ENCODE results near the gene MCC.

MCC gene

GRCh38 chr5:113320273-113320780 lies 167.9 kb downstream of the MCC start:
- DNase-seq (ENCODE audit: low read depth in 2 of 2) = no peak

- no peak for DNase-seq (ENCODE audit: low read depth in 2 of 2)
Measured at GRCh38 chr5:113319256-113320053, 168.8 kb downstream of the MCC start.

- no peak for DNase-seq (ENCODE audit: low read depth in 2 of 2)
Measured at GRCh38 chr5:113317636-113318035, 170.6 kb downstream of the MCC start.

- DNase-seq (ENCODE audit: low read depth in 2 of 2) = no peak
Measured at GRCh38 chr5:113311301-113311700, 177.0 kb downstream of the MCC start.

- DNase-seq (ENCODE audit: low read depth in 2 of 2) = no peak
Measured at GRCh38 chr5:113302120-113302519, 186.1 kb downstream of the MCC start.

- no peak for DNase-seq (ENCODE audit: low read depth in 2 of 2)
Measured at GRCh38 chr5:113299591-113299990, 188.7 kb downstream of the MCC start.

- peak in 1 of 2 experiments; percentile 23 for DNase-seq (ENCODE audit: low read depth in 2 of 2)
Measured at GRCh38 chr5:113296676-113297075, 191.6 kb downstream of the MCC start.

GRCh38 chr5:113295111-113295539 lies 193.1 kb downstream of the MCC start:
- DNase-seq (ENCODE audit: low read depth in 2 of 2) = no peak

- peak; percentile 80 to 82 for DNase-seq (ENCODE audit: low read depth in 2 of 2)
Measured at GRCh38 chr5:113294311-113295110, 193.7 kb downstream of the MCC start.

- no peak for DNase-seq (ENCODE audit: low read depth in 2 of 2)
Measured at GRCh38 chr5:113293975-113294310, 194.3 kb downstream of the MCC start.

- DNase-seq (ENCODE audit: low read depth in 2 of 2) = no peak
Measured at GRCh38 chr5:113293068-113293974, 194.9 kb downstream of the MCC start.

- DNase-seq (ENCODE audit: low read depth in 2 of 2) = no peak
Measured at GRCh38 chr5:113292462-113292861, 195.8 kb downstream of the MCC start.

- no peak for DNase-seq (ENCODE audit: low read depth in 2 of 2)
Measured at GRCh38 chr5:113283558-113283957, 204.7 kb downstream of the MCC start.

- DNase-seq (ENCODE audit: low read depth in 2 of 2) = no peak
Measured at GRCh38 chr5:113282472-113282871, 205.8 kb downstream of the MCC start.

GRCh38 chr5:113281194-113281593 lies 207.1 kb downstream of the MCC start:
- DNase-seq (ENCODE audit: low read depth in 2 of 2) = no peak

- DNase-seq (ENCODE audit: low read depth in 2 of 2) = no peak
Measured at GRCh38 chr5:113280541-113280940, 207.7 kb downstream of the MCC start.

GRCh38 chr5:113278976-113279375 lies 209.3 kb downstream of the MCC start:
- DNase-seq (ENCODE audit: low read depth in 2 of 2) = no peak

- DNase-seq (ENCODE audit: low read depth in 2 of 2) = no peak
Measured at GRCh38 chr5:113276493-113276892, 211.8 kb downstream of the MCC start.

GRCh38 chr5:113276001-113276400 lies 212.3 kb downstream of the MCC start:
- peak in 1 of 2 experiments; percentile 39 for DNase-seq (ENCODE audit: low read depth in 2 of 2)

GRCh38 chr5:113274836-113275414 lies 213.3 kb downstream of the MCC start:
- no peak for DNase-seq (ENCODE audit: low read depth in 2 of 2)

- DNase-seq (ENCODE audit: low read depth in 2 of 2) = no peak
Measured at GRCh38 chr5:113273948-113274347, 214.3 kb downstream of the MCC start.

All from fibroblast of skin of left quadriceps (primary cell).